Fibroblast of lung (primary cell): ENCODE results near the gene ZGRF1. TPM values are rescaled to one million over a fixed set of nuclear protein-coding genes. Genes with fewer than 3 reads are reported as not detected.

ENCODE experiments used
- DNase-seq, 2 donors: peaks; one replicate each; pipeline versions ENCODE4 v3.0.0 to v3.0.0-alpha.2; 2010; ENCODE audit warnings: low read depth in 2 of 2
- H2AFZ ChIP-seq: 2 replicates; pipeline ENCODE4 v1.5.1; 2012; ENCODE audit warnings: low read length, control low read depth, inconsistent platforms
- H3K27ac ChIP-seq: 2 replicates; pipeline ENCODE4 v1.5.1; 2011; ENCODE audit warnings: low read length, control low read depth; ENCODE audit not compliant: insufficient read depth
- H3K27me3 ChIP-seq: 2 replicates; pipeline ENCODE4 v1.5.1; 2011; ENCODE audit warnings: mild to moderate bottlenecking, low read length; ENCODE audit not compliant: control insufficient read depth, insufficient read depth
- H3K36me3 ChIP-seq: 2 replicates; pipeline ENCODE4 v1.5.1; 2011; ENCODE audit warnings: low read length; ENCODE audit not compliant: control insufficient read depth, insufficient read depth
- H3K4me1 ChIP-seq: 2 replicates; pipeline ENCODE4 v1.5.1; 2011; ENCODE audit warnings: low read length; ENCODE audit not compliant: control insufficient read depth, insufficient read depth; ENCODE audit errors: extremely low read depth
- H3K4me2 ChIP-seq: 2 replicates; pipeline ENCODE4 v1.5.1; 2011; ENCODE audit warnings: low read length, control low read depth; ENCODE audit not compliant: insufficient read depth; ENCODE audit errors: extremely low read depth
- H3K4me3 ChIP-seq, 4 experiments: fragments of 200-600 bp in 1 of 4; sonication (generic) in 1 of 4; replicated peaks in 1 of 4; 2 replicates each; pipeline ENCODE4 v1.5.1; 2011 to 2016; ENCODE audit warnings: low read length in 4 of 4, low read depth in 3 of 4, mild to moderate bottlenecking in 3 of 4, control low read depth in 2 of 4, inconsistent platforms in 1 of 4, mixed read lengths in 1 of 4; ENCODE audit not compliant: insufficient read depth in 1 of 4; ENCODE audit errors: control extremely low read depth in 1 of 4
- H3K79me2 ChIP-seq: 2 replicates; pipeline ENCODE4 v1.5.1; 2012; ENCODE audit warnings: mild to moderate bottlenecking, low read length, inconsistent platforms; ENCODE audit not compliant: control insufficient read depth, insufficient read depth
- H3K9ac ChIP-seq: 2 replicates; pipeline ENCODE4 v1.5.1; 2011; ENCODE audit warnings: mild to moderate bottlenecking, low read length, control low read depth; ENCODE audit not compliant: insufficient read depth
- H3K9me3 ChIP-seq: 2 replicates; pipeline ENCODE4 v1.5.1; 2012; ENCODE audit warnings: low read depth, low read length; ENCODE audit not compliant: control insufficient read depth, insufficient read depth
- H4K20me1 ChIP-seq: 2 replicates; pipeline ENCODE4 v1.5.1; 2011; ENCODE audit warnings: low read length; ENCODE audit not compliant: control insufficient read depth, insufficient read depth; ENCODE audit errors: extremely low read depth
- CTCF ChIP-seq, 2 donors: IDR thresholded peaks in 1 of 2; conservative IDR thresholded peaks in 1 of 2; 1 replicate in 1 of 2; 2 replicates in 1 of 2; pipeline ENCODE4 v1.5.1; 2011 to 2012; ENCODE audit warnings: low read length in 2 of 2, control low read depth in 1 of 2, inconsistent platforms in 1 of 2, low read depth in 1 of 2, mild to moderate bottlenecking in 1 of 2
- EZH2 ChIP-seq: IDR thresholded peaks from 2 replicates; pipeline ENCODE4 v1.5.1; 2012; ENCODE audit warnings: low read length, control low read depth, mild to moderate bottlenecking; ENCODE audit errors: missing control alignments
- polyA plus RNA-seq, 2 donors: library from polyadenylated mRNA; depleted of rRNA in 1 of 2; stranded (reverse) in 1 of 2; unstranded in 1 of 2; fragments of >200 nt; gene quantifications; 2 replicates each; pipeline ENCODE4 v1.2.1, GENCODE V29; 2011 to 2012; ENCODE audit warnings: missing spikeins in 1 of 2
- total RNA-seq: library from RNA; depleted of rRNA; stranded (reverse); fragments of >200 nt; gene quantifications from 2 replicates; pipeline ENCODE4 v1.2.1, GENCODE V29; 2014

Gene ZGRF1
- total and polyA plus RNA-seq, 2 donors (not counting 1 experiment from before 2014, with no cell fraction given): 3.1 to 5.8 TPM

GRCh38 chr4:112516471-112517066, 120.1 kb downstream of the ZGRF1 start:
- no peak for DNase-seq
- H3K4me1 ChIP-seq: peaks cover 6% of the 10 kb centered on the region
- no peak overlapping the region for H2AFZ ChIP-seq
- no peaks in the 10 kb centered on the region for H3K9me3 ChIP-seq
- no peak overlapping the region for H3K9ac ChIP-seq
- H3K27me3 ChIP-seq: peaks cover 83% of the 10 kb centered on the region
- peak overlapping the region; percentile 35 for H3K4me2 ChIP-seq
- H3K36me3 ChIP-seq: no peaks in the 10 kb centered on the region
- H3K27ac ChIP-seq: no peak overlapping the region
- peak overlapping the region in 1 of 4 experiments; percentile 14 for H3K4me3 ChIP-seq
- no peak for TF ChIP-seq EZH2
- TF ChIP-seq CTCF (conservative IDR thresholded peaks at IDR 0.05 in 1 of 2, IDR thresholded peaks at IDR 0.05 in 1 of 2; ENCODE audit: low read depth in 1 of 2, low read length in 2 of 2): no peak
- H3K79me2 ChIP-seq: no peaks in the 10 kb centered on the region
- no peaks in the 10 kb centered on the region for H4K20me1 ChIP-seq

- H3K4me1 ChIP-seq: peaks cover 6% of the 10 kb centered on the region
- peak within 1 kb of the TSS; percentile 98 for H3K4me2 ChIP-seq
- peaks cover 83% of the 10 kb centered on the region for H3K27me3 ChIP-seq
- TF ChIP-seq CTCF (conservative IDR thresholded peaks at IDR 0.05 in 1 of 2, IDR thresholded peaks at IDR 0.05 in 1 of 2; ENCODE audit: low read depth in 1 of 2, low read length in 2 of 2): no peak
- TF ChIP-seq EZH2: no peak
- H3K79me2 ChIP-seq: no peaks in the 10 kb centered on the region
- H3K4me3 ChIP-seq: peak within 1 kb of the TSS; percentile 50 to 57 (median 54)
- no peaks in the 10 kb centered on the region for H4K20me1 ChIP-seq
- no peak for DNase-seq
- H3K9ac ChIP-seq: no peak within 1 kb of the TSS
- H2AFZ ChIP-seq: peak within 1 kb of the TSS; percentile 62
- no peaks in the 10 kb centered on the region for H3K36me3 ChIP-seq
- no peak within 1 kb of the TSS for H3K27ac ChIP-seq
- no peaks in the 10 kb centered on the region for H3K9me3 ChIP-seq
Observed at GRCh38 chr4:112516066-112516470, 120.6 kb downstream of the ZGRF1 start, which contains the start of gene NEUROG2. TSS of gene NEUROG2 (minus strand) at chr4:112516180. CDS start at chr4:112515475, 705 bp downstream.

GRCh38 chr4:112515198-112516065, 121.3 kb downstream of the ZGRF1 start:
- Histone ChIP-seq H3K9ac (no peak overlapping the region), H3K4me1 (peaks cover 6% of the 10 kb centered on the region), H3K79me2 (no peaks in the 10 kb centered on the region), H3K27me3 (peaks cover 83% of the 10 kb centered on the region), H2AFZ (peak overlapping the region; percentile 62), H3K27ac (no peak overlapping the region), H3K4me3 (peak overlapping the region; percentile 50 to 57 (median 54)), H3K9me3 (no peaks in the 10 kb centered on the region), H4K20me1 (no peaks in the 10 kb centered on the region), H3K4me2 (peak overlapping the region; percentile 98), H3K36me3 (no peaks in the 10 kb centered on the region)
- peak in 1 of 2 donors; percentile 34 for DNase-seq
- peak; percentile 98 for TF ChIP-seq EZH2
- no peak for TF ChIP-seq CTCF (conservative IDR thresholded peaks at IDR 0.05 in 1 of 2, IDR thresholded peaks at IDR 0.05 in 1 of 2; ENCODE audit: low read depth in 1 of 2, low read length in 2 of 2)
